ENCODE measurements around the gene DDB1. TPM values are rescaled to one million over a fixed set of nuclear protein-coding genes. Genes with fewer than 3 reads are reported as not detected.

The DDB1 gene
- total RNA-seq, 5 donors from 2014 or later (not counting 1 experiment from before 2014, with no cell fraction given): 165 to 186 (median 176) TPM

- peaks cover 17 to 71% of the 10 kb centered on the region in 2 donors for H3K36me3 ChIP-seq (ENCODE audit: control insufficient read depth in 2 of 2, extremely low read depth in 1 of 2, insufficient read depth in 1 of 2, low read length in 1 of 2)
- H3K27me3 ChIP-seq (replicated peaks in 1 of 2; ENCODE audit: control insufficient read depth in 2 of 2, extremely low read depth in 1 of 2, insufficient read depth in 2 of 2, low read length in 1 of 2): no peaks in the 10 kb centered on the region
- no peaks in the 10 kb centered on the region for H3K9me3 ChIP-seq
- no peak overlapping the region for H3K27ac Mint-ChIP-seq
- POLR2A ChIA-PET: no interaction called here
- no peak overlapping the region for H3K27ac ChIP-seq (ENCODE audit: low read length)
- ATAC-seq (replicated peaks in 1 of 4) (no peak), DNase-seq (no peak)
- no peaks in the 10 kb centered on the region for H3K27me3 Mint-ChIP-seq
- H3K4me1 ChIP-seq (ENCODE audit: control insufficient read depth in 1 of 2, extremely low read depth in 1 of 2, insufficient read depth in 2 of 2, low read length in 2 of 2): peaks cover 0 to under 1% of the 10 kb centered on the region in 2 experiments
- H3K4me3 ChIP-seq (ENCODE audit: control insufficient read depth in 1 of 2, extremely low read depth in 1 of 2, low read length in 1 of 2): no peak overlapping the region
- no peak overlapping the region for H3K4me3 Mint-ChIP-seq
- WGBS (ENCODE audit: insufficient coverage): 95% methylated on average over 6 of the region's 8 CpGs
- H3K36me3 Mint-ChIP-seq: peaks cover 41% of the 10 kb centered on the region
- peaks cover 7 to 15% (median 7%) of the 10 kb centered on the region in 3 donors for H3K4me1 Mint-ChIP-seq
- no peaks in the 10 kb centered on the region for H3K9me3 Mint-ChIP-seq
- CTCF ChIA-PET: no interaction called here
Measured at GRCh38 chr11:61352038-61352437, 19.1 kb upstream of the DDB1 start.

GRCh38 chr11:61350803-61351202, 17.9 kb upstream of the DDB1 start:
- no peak overlapping the region for H3K27ac ChIP-seq (ENCODE audit: low read length)
- WGBS (ENCODE audit: insufficient coverage): 90% methylated on average over 2 of the region's 8 CpGs
- no peaks in the 10 kb centered on the region for H3K9me3 Mint-ChIP-seq
- DNase-seq (no peak), ATAC-seq (replicated peaks in 1 of 4) (no peak)
- peaks cover 0 to 8% (median 7%) of the 10 kb centered on the region in 3 donors for H3K4me1 Mint-ChIP-seq
- ChIA-PET CTCF (no interaction called here), POLR2A (no interaction called here)
- no peaks in the 10 kb centered on the region for H3K9me3 ChIP-seq
- no peak overlapping the region for H3K4me3 ChIP-seq (ENCODE audit: control insufficient read depth in 1 of 2, extremely low read depth in 1 of 2, low read length in 1 of 2)
- no peaks in the 10 kb centered on the region for H3K27me3 Mint-ChIP-seq
- H3K4me1 ChIP-seq (ENCODE audit: control insufficient read depth in 1 of 2, extremely low read depth in 1 of 2, insufficient read depth in 2 of 2, low read length in 2 of 2): no peaks in the 10 kb centered on the region
- H3K27me3 ChIP-seq (replicated peaks in 1 of 2; ENCODE audit: control insufficient read depth in 2 of 2, extremely low read depth in 1 of 2, insufficient read depth in 2 of 2, low read length in 1 of 2): no peaks in the 10 kb centered on the region
- H3K27ac Mint-ChIP-seq: no peak overlapping the region
- H3K4me3 Mint-ChIP-seq: no peak overlapping the region
- H3K36me3 Mint-ChIP-seq: peaks cover 38% of the 10 kb centered on the region
- peaks cover 15 to 65% of the 10 kb centered on the region in 2 donors for H3K36me3 ChIP-seq (ENCODE audit: control insufficient read depth in 2 of 2, extremely low read depth in 1 of 2, insufficient read depth in 1 of 2, low read length in 1 of 2)

GRCh38 chr11:61350336-61350735, 17.4 kb upstream of the DDB1 start:
- Histone ChIP-seq H3K27ac (ENCODE audit: low read length) (no peak overlapping the region), H3K4me1 (ENCODE audit: control insufficient read depth in 1 of 2, extremely low read depth in 1 of 2, insufficient read depth in 2 of 2, low read length in 2 of 2) (no peaks in the 10 kb centered on the region), H3K27me3 (replicated peaks in 1 of 2; ENCODE audit: control insufficient read depth in 2 of 2, extremely low read depth in 1 of 2, insufficient read depth in 2 of 2, low read length in 1 of 2) (no peaks in the 10 kb centered on the region), H3K36me3 (ENCODE audit: control insufficient read depth in 2 of 2, extremely low read depth in 1 of 2, insufficient read depth in 1 of 2, low read length in 1 of 2) (peaks cover 15 to 68% of the 10 kb centered on the region in 2 donors), H3K4me3 (ENCODE audit: control insufficient read depth in 1 of 2, extremely low read depth in 1 of 2, low read length in 1 of 2) (no peak overlapping the region), H3K9me3 (no peaks in the 10 kb centered on the region)
- CTCF ChIA-PET: no interaction called here
- POLR2A ChIA-PET: no interaction called here
- H3K27ac Mint-ChIP-seq: no peak overlapping the region
- H3K4me3 Mint-ChIP-seq: no peak overlapping the region
- no peak for DNase-seq
- H3K9me3 Mint-ChIP-seq: no peaks in the 10 kb centered on the region
- no CpG with 5 or more reads among the region's 1 CpG for WGBS (ENCODE audit: insufficient coverage)
- H3K4me1 Mint-ChIP-seq: peaks cover 0 to 8% (median 7%) of the 10 kb centered on the region in 3 donors
- H3K36me3 Mint-ChIP-seq: peaks cover 38% of the 10 kb centered on the region
- no peaks in the 10 kb centered on the region for H3K27me3 Mint-ChIP-seq
- ATAC-seq (replicated peaks in 1 of 4): no peak

- H3K27me3 ChIP-seq (replicated peaks in 1 of 2; ENCODE audit: control insufficient read depth in 2 of 2, extremely low read depth in 1 of 2, insufficient read depth in 2 of 2, low read length in 1 of 2): no peaks in the 10 kb centered on the region
- Mint-ChIP-seq H3K27me3 (no peaks in the 10 kb centered on the region), H3K4me1 (peaks cover 0 to 8% (median 7%) of the 10 kb centered on the region in 3 donors), H3K27ac (no peak overlapping the region), H3K4me3 (no peak overlapping the region), H3K36me3 (peaks cover 35% of the 10 kb centered on the region), H3K9me3 (no peaks in the 10 kb centered on the region)
- H3K4me3 ChIP-seq (ENCODE audit: control insufficient read depth in 1 of 2, extremely low read depth in 1 of 2, low read length in 1 of 2): no peak overlapping the region
- H3K27ac ChIP-seq (ENCODE audit: low read length): no peak overlapping the region
- 95% methylated on average over 9 of the region's 10 CpGs for whole genome bisulfite sequencing (ENCODE audit: insufficient coverage)
- no peaks in the 10 kb centered on the region for H3K9me3 ChIP-seq
- DNase-seq: no peak
- ChIA-PET POLR2A (no interaction called here), CTCF (no interaction called here)
- peaks cover 15 to 66% of the 10 kb centered on the region in 2 donors for H3K36me3 ChIP-seq (ENCODE audit: control insufficient read depth in 2 of 2, extremely low read depth in 1 of 2, insufficient read depth in 1 of 2, low read length in 1 of 2)
- no peaks in the 10 kb centered on the region for H3K4me1 ChIP-seq (ENCODE audit: control insufficient read depth in 1 of 2, extremely low read depth in 1 of 2, insufficient read depth in 2 of 2, low read length in 2 of 2)
- no peak for ATAC-seq (replicated peaks in 1 of 4)
Measured at GRCh38 chr11:61349916-61350315, 17.0 kb upstream of the DDB1 start.

- POLR2A ChIA-PET: no interaction called here
Measured at GRCh38 chr11:61349189-61349751, 16.4 kb upstream of the DDB1 start.

DNA sequence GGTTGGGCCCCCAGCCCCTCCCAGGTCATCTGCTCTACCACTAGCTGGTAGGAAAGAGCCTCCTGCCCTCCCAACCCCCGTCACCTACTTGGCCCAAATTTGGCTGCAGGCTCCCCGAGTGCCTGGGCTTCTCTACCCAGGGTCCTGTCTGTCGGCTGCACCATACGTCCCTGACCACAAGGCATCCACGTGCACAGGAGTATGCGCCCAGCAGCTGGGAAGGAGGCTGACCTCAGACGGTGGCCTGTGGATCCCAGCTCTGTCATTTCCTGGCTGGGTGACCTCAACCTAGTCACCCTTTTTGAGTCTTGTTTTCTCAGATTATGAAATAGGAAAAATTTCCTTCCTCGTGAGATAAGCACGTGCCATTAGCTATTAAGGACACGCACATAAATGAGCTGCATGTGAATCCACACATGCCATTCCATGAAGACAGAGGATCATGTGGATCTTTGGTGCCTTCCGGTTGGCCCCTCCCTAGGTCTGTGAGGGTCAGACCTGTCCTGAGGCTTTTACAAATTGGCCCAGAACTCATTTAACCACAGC, 15.1 kb upstream of the DDB1 start:
- DNase-seq (no peak), ATAC-seq (replicated peaks in 1 of 4) (no peak)
- Mint-ChIP-seq H3K4me1 (peaks cover 0 to 2% (median 0%) of the 10 kb centered on the region in 3 donors), H3K27me3 (no peaks in the 10 kb centered on the region), H3K4me3 (no peak overlapping the region), H3K27ac (no peak overlapping the region), H3K9me3 (no peaks in the 10 kb centered on the region), H3K36me3 (peaks cover 23% of the 10 kb centered on the region)
- ChIA-PET CTCF (no interaction called here), POLR2A (no interaction called here)
- H3K27ac ChIP-seq (ENCODE audit: low read length): no peak overlapping the region
- no peaks in the 10 kb centered on the region for H3K9me3 ChIP-seq
- no peaks in the 10 kb centered on the region for H3K27me3 ChIP-seq (replicated peaks in 1 of 2; ENCODE audit: control insufficient read depth in 2 of 2, extremely low read depth in 1 of 2, insufficient read depth in 2 of 2, low read length in 1 of 2)
- 88% methylated on average over 8 of the region's 11 CpGs for WGBS (ENCODE audit: insufficient coverage)
- H3K4me3 ChIP-seq (ENCODE audit: control insufficient read depth in 1 of 2, extremely low read depth in 1 of 2, low read length in 1 of 2): no peak overlapping the region
- no peaks in the 10 kb centered on the region for H3K4me1 ChIP-seq (ENCODE audit: control insufficient read depth in 1 of 2, extremely low read depth in 1 of 2, insufficient read depth in 2 of 2, low read length in 2 of 2)
- peaks cover 22 to 56% of the 10 kb centered on the region in 2 donors for H3K36me3 ChIP-seq (ENCODE audit: control insufficient read depth in 2 of 2, extremely low read depth in 1 of 2, insufficient read depth in 1 of 2, low read length in 1 of 2)

More at GRCh38 chr11:61349189-61349751, 16.4 kb upstream of the DDB1 start:
- H3K4me1 Mint-ChIP-seq: peaks cover 0 to 8% (median 7%) of the 10 kb centered on the region in 3 donors
- ATAC-seq (replicated peaks in 1 of 4): no peak
- CTCF ChIA-PET: no interaction called here
- no peak overlapping the region for H3K27ac Mint-ChIP-seq
- H3K27me3 Mint-ChIP-seq: no peaks in the 10 kb centered on the region
- peaks cover 15 to 64% of the 10 kb centered on the region in 2 donors for H3K36me3 ChIP-seq (ENCODE audit: control insufficient read depth in 2 of 2, extremely low read depth in 1 of 2, insufficient read depth in 1 of 2, low read length in 1 of 2)
- H3K4me3 Mint-ChIP-seq: no peak overlapping the region
- no peak overlapping the region for H3K4me3 ChIP-seq (ENCODE audit: control insufficient read depth in 1 of 2, extremely low read depth in 1 of 2, low read length in 1 of 2)
- no peaks in the 10 kb centered on the region for H3K4me1 ChIP-seq (ENCODE audit: control insufficient read depth in 1 of 2, extremely low read depth in 1 of 2, insufficient read depth in 2 of 2, low read length in 2 of 2)
- no peaks in the 10 kb centered on the region for H3K9me3 Mint-ChIP-seq
- 96% methylated on average over 9 of the region's 12 CpGs for WGBS (ENCODE audit: insufficient coverage)
- H3K27me3 ChIP-seq (replicated peaks in 1 of 2; ENCODE audit: control insufficient read depth in 2 of 2, extremely low read depth in 1 of 2, insufficient read depth in 2 of 2, low read length in 1 of 2): no peaks in the 10 kb centered on the region
- H3K9me3 ChIP-seq: no peaks in the 10 kb centered on the region
- DNase-seq: no peak
- peaks cover 35% of the 10 kb centered on the region for H3K36me3 Mint-ChIP-seq
- no peak overlapping the region for H3K27ac ChIP-seq (ENCODE audit: low read length)
